ENCODE measurements around the gene ZP1.
A peak's percentile ranks its signal among the peaks of the same experiment; 100 is the strongest.

Gene ZP1

GRCh38 chr11:60844045-60844869, 23.1 kb upstream of the ZP1 start:
- DNase-seq (ENCODE audit: low read depth), result peak; percentile 72

GRCh38 chr11:60844870-60845221, 22.5 kb upstream of the ZP1 start:
- DNase-seq (ENCODE audit: low read depth), result peak; percentile 79

GRCh38 chr11:60845338-60845737, 22.0 kb upstream of the ZP1 start:
- DNase-seq (ENCODE audit: low read depth), result no peak

GRCh38 chr11:60847281-60847680, 20.1 kb upstream of the ZP1 start:
- DNase-seq (ENCODE audit: low read depth), result no peak

GRCh38 chr11:60847896-60848295, 19.4 kb upstream of the ZP1 start:
- DNase-seq (ENCODE audit: low read depth), result no peak

- no peak for DNase-seq (ENCODE audit: low read depth)
Observed at GRCh38 chr11:60848714-60849151, 18.6 kb upstream of the ZP1 start.

- no peak for DNase-seq (ENCODE audit: low read depth)
Observed at GRCh38 chr11:60849641-60850520, 17.5 kb upstream of the ZP1 start.

- no peak for DNase-seq (ENCODE audit: low read depth)
Observed at GRCh38 chr11:60851327-60852104, 15.8 kb upstream of the ZP1 start.

- DNase-seq (ENCODE audit: low read depth), result no peak
Observed at GRCh38 chr11:60852117-60852981, 15.0 kb upstream of the ZP1 start.

GRCh38 chr11:60852982-60853950, 14.1 kb upstream of the ZP1 start:
- DNase-seq (ENCODE audit: low read depth), result no peak

- no peak for DNase-seq (ENCODE audit: low read depth)
Observed at GRCh38 chr11:60854140-60854846, 13.0 kb upstream of the ZP1 start.

GRCh38 chr11:60854847-60855725, 12.3 kb upstream of the ZP1 start:
- no peak for DNase-seq (ENCODE audit: low read depth)

GRCh38 chr11:60855726-60856633, 11.4 kb upstream of the ZP1 start, which contains the start of gene PTGDR2:
TSS of gene PTGDR2 (minus strand) at chr11:60855950. CDS start at chr11:60853722, 2,228 bp downstream.
- no peak for DNase-seq (ENCODE audit: low read depth)

- DNase-seq (ENCODE audit: low read depth), result no peak
Observed at GRCh38 chr11:60857378-60858232, 9.7 kb upstream of the ZP1 start.

- no peak for DNase-seq (ENCODE audit: low read depth)
Observed at GRCh38 chr11:60858236-60858635, 9.1 kb upstream of the ZP1 start.

GRCh38 chr11:60858731-60859464, 8.4 kb upstream of the ZP1 start:
- DNase-seq (ENCODE audit: low read depth), result no peak

Measured in amniotic epithelial cell (primary cell).